CD14-positive monocyte (primary cell): ENCODE results near the gene LINGO4. TPM values are rescaled to one million over a fixed set of nuclear protein-coding genes. Genes with fewer than 3 reads are reported as not detected.

ENCODE experiments used
- DNase-seq, 3 donors: peaks; one replicate each; pipeline ENCODE4 v3.0.0-alpha.2; 2011 to 2022
- H2AFZ ChIP-seq: 2 replicates; pipeline ENCODE4 v1.6.0; 2012; ENCODE audit warnings: mild to moderate bottlenecking, low read depth, low read length, inconsistent platforms; ENCODE audit not compliant: insufficient read depth, poor library complexity, severe bottlenecking
- H3K27ac ChIP-seq, 2 donors: 1 replicate in 1 of 2; 2 replicates in 1 of 2; pipeline ENCODE4 v1.5.1; 2012 to 2013; ENCODE audit warnings: low read length in 2 of 2, control low read depth in 1 of 2, inconsistent platforms in 1 of 2, low read depth in 1 of 2, mild to moderate bottlenecking in 1 of 2
- H3K27me3 ChIP-seq, 2 donors: one replicate each; pipeline versions ENCODE4 v1.6.0 to v1.6.1; 2011 to 2013; ENCODE audit warnings: low read length in 2 of 2; ENCODE audit not compliant: control insufficient read depth in 2 of 2, insufficient read depth in 2 of 2
- H3K36me3 ChIP-seq, 2 donors: replicated peaks in 1 of 2; 1 replicate in 1 of 2; 2 replicates in 1 of 2; pipeline versions ENCODE4 v1.5.1 to v1.6.1; 2012 to 2013; ENCODE audit warnings: low read length in 2 of 2, control low read depth in 1 of 2, inconsistent platforms in 1 of 2, mild to moderate bottlenecking in 1 of 2; ENCODE audit not compliant: insufficient read depth in 2 of 2, control insufficient read depth in 1 of 2
- H3K4me1 ChIP-seq, 2 donors: 1 replicate in 1 of 2; 2 replicates in 1 of 2; pipeline versions ENCODE4 v1.5.1 to v1.6.1; 2012 to 2013; ENCODE audit warnings: low read length in 2 of 2, control low read depth in 1 of 2, inconsistent platforms in 1 of 2, mild to moderate bottlenecking in 1 of 2, moderate library complexity in 1 of 2; ENCODE audit not compliant: insufficient read depth in 2 of 2, control insufficient read depth in 1 of 2
- H3K4me2 ChIP-seq: replicated peaks from 2 replicates; pipeline ENCODE3; 2012; ENCODE audit warnings: low read length, moderate library complexity, mild to moderate bottlenecking; ENCODE audit not compliant: poor library complexity, severe bottlenecking; ENCODE audit errors: extremely low read depth
- H3K4me3 ChIP-seq, 3 experiments: fragments of 200-600 bp in 1 of 3; sonication (generic) in 1 of 3; replicated peaks in 1 of 3; 1 replicate in 2 of 3; 2 replicates in 1 of 3; pipeline ENCODE4 v1.5.1; 2011 to 2013; ENCODE audit warnings: low read length in 3 of 3, mild to moderate bottlenecking in 3 of 3, control low read depth in 2 of 3, low read depth in 2 of 3, inconsistent platforms in 1 of 3, moderate library complexity in 1 of 3
- H3K79me2 ChIP-seq: 2 replicates; pipeline ENCODE4 v1.6.0; 2012; ENCODE audit warnings: mild to moderate bottlenecking, control low read depth, inconsistent platforms, low read length, moderate library complexity; ENCODE audit not compliant: insufficient read depth
- H3K9ac ChIP-seq: 2 replicates; pipeline ENCODE4 v1.6.0; 2017; ENCODE audit warnings: low read length, mild to moderate bottlenecking; ENCODE audit not compliant: insufficient read depth, poor library complexity, severe bottlenecking
- H3K9me3 ChIP-seq, 2 donors: replicated peaks in 1 of 2; 1 replicate in 1 of 2; 2 replicates in 1 of 2; pipeline versions ENCODE4 v1.5.1 to v1.6.1; 2012 to 2013; ENCODE audit warnings: low read length in 2 of 2, control low read depth in 1 of 2; ENCODE audit not compliant: control insufficient read depth in 1 of 2, insufficient read depth in 1 of 2
- H4K20me1 ChIP-seq: 2 replicates; pipeline ENCODE4 v1.6.0; 2012; ENCODE audit warnings: mild to moderate bottlenecking, low read length, control low read depth, moderate library complexity; ENCODE audit not compliant: insufficient read depth
- H3K27ac Mint-ChIP-seq, 7 donors: one replicate each; pipeline ENCODE4 v1.8.0; 2020; ENCODE audit warnings: mild to moderate bottlenecking in 7 of 7, mixed read lengths in 7 of 7, moderate library complexity in 6 of 7, inconsistent platforms in 2 of 7
- H3K27me3 Mint-ChIP-seq, 3 donors: one replicate each; pipeline ENCODE4 v1.8.0; 2021 to 2022; ENCODE audit warnings: low read depth in 3 of 3, mild to moderate bottlenecking in 3 of 3, mixed read lengths in 3 of 3, moderate library complexity in 3 of 3, inconsistent platforms in 1 of 3
- H3K36me3 Mint-ChIP-seq, 2 donors: one replicate each; pipeline ENCODE4 v1.8.0; 2020; ENCODE audit warnings: mixed read lengths in 2 of 2, inconsistent platforms in 1 of 2, mild to moderate bottlenecking in 1 of 2
- H3K4me1 Mint-ChIP-seq: one replicate; pipeline ENCODE4 v1.8.0; 2020; ENCODE audit warnings: mild to moderate bottlenecking, mixed read lengths
- H3K4me3 Mint-ChIP-seq, 2 donors: one replicate each; pipeline ENCODE4 v1.8.0; 2020; ENCODE audit warnings: mild to moderate bottlenecking in 2 of 2, mixed read lengths in 2 of 2, moderate library complexity in 1 of 2
- H3K9me3 Mint-ChIP-seq, 7 donors: one replicate each; pipeline ENCODE4 v1.8.0; 2020 to 2022; ENCODE audit warnings: mixed read lengths in 7 of 7, mild to moderate bottlenecking in 6 of 7, moderate library complexity in 6 of 7, inconsistent platforms in 2 of 7
- WGBS: methylation state at CpG from one replicate; pipeline ENCODE4 v1.1.5; 2013; ENCODE audit warnings: missing lambda C conversion rate; ENCODE audit not compliant: insufficient coverage; 5-methylcytosine and 5-hydroxymethylcytosine counted together
- intact Hi-C, 2 donors: fragments of 100-400 bp; cut with micrococcal nuclease; formaldehyde crosslinking; loops; one replicate each; pipeline versions ENCODE4 v1.15.0 to v1.15.1; 2023
- polyA plus RNA-seq, 3 donors: library from polyadenylated mRNA; depleted of rRNA in 1 of 3; unstranded in 2 of 3; stranded (reverse) in 1 of 3; fragments of 300-500 nt in 2 of 3; fragments of >200 nt in 1 of 3; fragmentation: Illumina TruSeq in 2 of 3; gene quantifications; 1 replicate in 2 of 3; 2 replicates in 1 of 3; pipeline ENCODE4 v1.2.3, GENCODE V29; 2012 to 2021
- TF ChIP-seq, protein P1 (sequence below): fragments of 200-600 bp; IDR thresholded peaks from one replicate; pipeline ENCODE4 v1.8.0; 2022; ENCODE audit warnings: antibody characterized with exemption, mild to moderate bottlenecking

The LINGO4 gene
- polyA plus RNA-seq, 3 donors = not detected

DNA sequence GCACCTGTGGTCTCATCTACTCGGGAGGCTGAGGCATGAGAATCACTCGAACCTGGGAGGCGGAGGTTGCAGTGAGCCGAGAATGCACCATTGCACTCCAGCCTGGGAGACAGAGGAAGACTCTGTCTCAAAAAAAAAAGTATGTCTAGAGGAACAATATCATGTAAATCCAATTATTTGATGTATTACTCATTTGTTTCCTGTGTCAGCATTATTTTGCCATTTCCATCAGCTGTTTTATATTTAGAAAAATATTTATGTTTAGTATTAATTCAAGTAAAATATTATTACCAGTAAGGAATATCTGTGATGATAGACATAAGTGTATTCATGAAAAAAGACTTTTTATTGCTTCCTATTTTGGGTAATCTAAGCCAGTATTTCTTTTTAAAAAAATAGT lies 27.9 kb downstream of the LINGO4 start:
- Histone ChIP-seq H3K9ac (no peak overlapping the region), H3K4me1 (no peaks in the 10 kb centered on the region), H3K79me2 (no peaks in the 10 kb centered on the region), H3K9me3 (no peaks in the 10 kb centered on the region), H3K36me3 (peaks cover 0 to 4% of the 10 kb centered on the region in 2 donors), H2AFZ (no peak overlapping the region), H3K27me3 (no peaks in the 10 kb centered on the region), H4K20me1 (no peaks in the 10 kb centered on the region), H3K4me3 (no peak overlapping the region), H3K4me2 (no peak overlapping the region), H3K27ac (no peak overlapping the region)
- no peak for DNase-seq
- TF ChIP-seq, protein P1, sequence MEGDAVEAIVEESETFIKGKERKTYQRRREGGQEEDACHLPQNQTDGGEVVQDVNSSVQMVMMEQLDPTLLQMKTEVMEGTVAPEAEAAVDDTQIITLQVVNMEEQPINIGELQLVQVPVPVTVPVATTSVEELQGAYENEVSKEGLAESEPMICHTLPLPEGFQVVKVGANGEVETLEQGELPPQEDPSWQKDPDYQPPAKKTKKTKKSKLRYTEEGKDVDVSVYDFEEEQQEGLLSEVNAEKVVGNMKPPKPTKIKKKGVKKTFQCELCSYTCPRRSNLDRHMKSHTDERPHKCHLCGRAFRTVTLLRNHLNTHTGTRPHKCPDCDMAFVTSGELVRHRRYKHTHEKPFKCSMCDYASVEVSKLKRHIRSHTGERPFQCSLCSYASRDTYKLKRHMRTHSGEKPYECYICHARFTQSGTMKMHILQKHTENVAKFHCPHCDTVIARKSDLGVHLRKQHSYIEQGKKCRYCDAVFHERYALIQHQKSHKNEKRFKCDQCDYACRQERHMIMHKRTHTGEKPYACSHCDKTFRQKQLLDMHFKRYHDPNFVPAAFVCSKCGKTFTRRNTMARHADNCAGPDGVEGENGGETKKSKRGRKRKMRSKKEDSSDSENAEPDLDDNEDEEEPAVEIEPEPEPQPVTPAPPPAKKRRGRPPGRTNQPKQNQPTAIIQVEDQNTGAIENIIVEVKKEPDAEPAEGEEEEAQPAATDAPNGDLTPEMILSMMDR = no peak
- WGBS = 93% methylated on average over 3 of the region's 4 CpGs
- no peak overlapping the region for H3K27ac Mint-ChIP-seq
- peaks cover 3% of the 10 kb centered on the region for H3K4me1 Mint-ChIP-seq
- H3K4me3 Mint-ChIP-seq = no peak overlapping the region
- peaks cover 0 to 3% (median 0%) of the 10 kb centered on the region in 3 donors for H3K27me3 Mint-ChIP-seq
- peaks cover 19 to 21% of the 10 kb centered on the region in 2 donors for H3K36me3 Mint-ChIP-seq
- intact Hi-C loops = no loop called here
- peaks cover 0 to 3% (median 0%) of the 10 kb centered on the region in 7 donors for H3K9me3 Mint-ChIP-seq

DNA sequence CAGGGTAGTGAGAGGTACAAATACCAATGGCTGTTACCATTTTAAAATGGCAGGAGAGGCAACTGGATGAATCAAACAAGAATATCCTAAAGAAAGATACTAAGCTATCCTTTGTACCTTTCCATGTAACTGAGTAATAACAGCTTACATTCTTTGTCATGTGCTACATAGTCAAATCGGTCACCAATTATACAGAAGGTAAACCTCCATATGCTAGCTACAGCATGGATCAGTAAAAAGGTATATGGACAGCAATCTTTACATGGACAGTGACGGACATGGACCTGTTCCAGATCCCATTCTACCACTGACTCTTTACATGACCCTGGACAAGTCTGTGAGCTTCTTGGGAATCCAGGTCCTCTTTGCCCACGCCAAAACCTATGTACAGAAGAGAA lies 28.6 kb downstream of the LINGO4 start:
- peaks cover 0 to 4% of the 10 kb centered on the region in 2 donors for H3K36me3 ChIP-seq
- H2AFZ ChIP-seq = no peak overlapping the region
- H3K27ac Mint-ChIP-seq = no peak overlapping the region
- WGBS = 100% methylated on average over 1 of the region's 3 CpGs
- no peak overlapping the region for H3K27ac ChIP-seq
- no peak for DNase-seq
- no peak overlapping the region for H3K4me3 ChIP-seq
- intact Hi-C loops = no loop called here
- H3K9me3 Mint-ChIP-seq = peaks cover 0 to 1% (median 0%) of the 10 kb centered on the region in 7 donors
- peaks cover 3% of the 10 kb centered on the region for H3K4me1 Mint-ChIP-seq
- H3K4me2 ChIP-seq = no peak overlapping the region
- H3K9me3 ChIP-seq = no peaks in the 10 kb centered on the region
- H3K79me2 ChIP-seq = no peaks in the 10 kb centered on the region
- no peak overlapping the region for H3K9ac ChIP-seq
- H3K27me3 Mint-ChIP-seq = peaks cover 0 to 3% (median 2%) of the 10 kb centered on the region in 3 donors
- no peaks in the 10 kb centered on the region for H3K4me1 ChIP-seq
- no peaks in the 10 kb centered on the region for H3K27me3 ChIP-seq
- TF ChIP-seq, protein P1 = no peak
- peaks cover 19 to 21% of the 10 kb centered on the region in 2 donors for H3K36me3 Mint-ChIP-seq
- H3K4me3 Mint-ChIP-seq = no peak overlapping the region
- H4K20me1 ChIP-seq = no peaks in the 10 kb centered on the region
